ENCODE measurements around the gene SPRED2.

SPRED2 gene

DNA sequence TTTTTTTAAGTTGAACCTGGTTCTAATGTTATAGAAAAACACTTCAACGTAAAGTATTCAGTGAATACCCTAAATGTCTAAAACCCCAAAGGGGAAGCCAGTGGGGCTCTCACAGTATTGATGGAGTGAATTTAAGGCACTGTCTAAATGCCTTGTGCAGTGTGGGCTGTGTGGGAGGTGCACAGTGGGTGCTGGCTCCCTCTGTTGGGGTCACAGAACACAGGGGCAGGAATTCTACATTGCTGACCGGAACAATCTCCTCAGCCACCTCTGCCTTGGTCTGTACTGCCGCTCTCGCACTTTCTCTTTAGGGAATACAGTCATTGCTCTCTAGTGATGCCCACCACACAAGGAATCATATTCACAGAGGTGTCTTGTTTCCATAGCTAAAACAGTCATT is 45.4 kb downstream of the SPRED2 start:
- no peak for DNase-seq (ENCODE audit: low read depth in 2 of 2)

DNA sequence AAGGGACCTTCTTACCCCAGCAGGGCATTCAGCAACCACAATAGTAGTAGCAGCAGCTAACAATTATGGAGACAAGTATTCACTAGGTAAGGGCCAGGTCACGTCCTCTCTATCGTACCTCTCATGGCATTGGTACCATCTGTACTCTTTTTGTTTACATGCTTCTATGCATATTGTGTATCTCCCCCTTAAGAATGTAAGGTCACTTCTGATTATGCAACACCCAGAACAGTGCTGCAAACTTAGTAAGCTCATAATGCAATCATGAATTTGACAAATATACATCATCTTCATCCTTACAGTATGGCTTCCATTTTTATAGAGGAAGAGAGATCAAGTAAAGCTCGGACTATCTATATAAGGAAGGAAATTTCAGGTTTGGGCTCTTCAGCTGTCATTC is 46.1 kb downstream of the SPRED2 start:
- no peak for DNase-seq (ENCODE audit: low read depth in 2 of 2)

DNA sequence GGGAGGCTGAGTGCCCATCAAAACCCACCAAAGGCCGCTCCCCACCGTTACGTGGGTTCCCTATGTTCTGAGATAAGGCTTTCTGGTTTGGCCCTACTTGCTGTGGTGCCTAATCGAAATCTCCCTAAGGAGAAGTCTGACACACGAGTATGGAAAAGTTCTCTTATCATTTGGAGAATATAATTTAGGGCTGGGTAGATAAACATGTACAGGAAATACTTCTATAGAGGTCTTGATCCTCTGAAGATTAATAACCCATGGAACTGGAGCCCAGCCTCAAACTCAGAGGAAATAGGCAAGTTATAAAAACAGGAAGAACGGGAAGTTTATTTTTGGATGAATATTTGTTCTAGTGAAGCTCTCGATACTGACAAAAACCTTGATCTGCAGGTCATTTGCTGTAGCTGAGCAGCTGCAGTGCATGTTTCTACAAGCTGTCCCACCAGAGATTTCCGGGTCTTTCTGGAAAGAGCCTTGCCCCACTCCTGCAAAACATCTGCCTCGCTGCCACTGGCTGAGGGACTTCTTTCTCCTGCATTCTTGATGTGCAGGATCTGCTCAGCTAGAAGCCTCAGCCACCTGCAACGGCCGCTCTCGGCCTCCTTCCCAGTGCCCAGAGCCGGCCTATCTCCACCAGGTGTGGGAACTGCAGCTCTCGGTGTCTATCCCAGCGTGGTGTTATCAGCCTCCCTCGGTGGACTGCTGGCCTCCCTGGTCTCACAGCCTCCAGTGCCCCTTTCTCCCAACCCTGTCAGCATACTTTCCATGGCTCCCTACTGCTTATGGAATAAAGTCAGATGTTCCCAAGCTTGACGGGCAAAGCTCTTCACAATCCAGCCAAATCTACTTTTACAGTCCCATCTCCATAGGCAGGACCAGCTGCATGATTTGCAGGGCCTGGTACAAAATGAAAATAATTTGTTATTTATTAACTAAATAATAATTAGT is 48.6 kb downstream of the SPRED2 start:
- DNase-seq (ENCODE audit: low read depth in 2 of 2), result no peak

DNA sequence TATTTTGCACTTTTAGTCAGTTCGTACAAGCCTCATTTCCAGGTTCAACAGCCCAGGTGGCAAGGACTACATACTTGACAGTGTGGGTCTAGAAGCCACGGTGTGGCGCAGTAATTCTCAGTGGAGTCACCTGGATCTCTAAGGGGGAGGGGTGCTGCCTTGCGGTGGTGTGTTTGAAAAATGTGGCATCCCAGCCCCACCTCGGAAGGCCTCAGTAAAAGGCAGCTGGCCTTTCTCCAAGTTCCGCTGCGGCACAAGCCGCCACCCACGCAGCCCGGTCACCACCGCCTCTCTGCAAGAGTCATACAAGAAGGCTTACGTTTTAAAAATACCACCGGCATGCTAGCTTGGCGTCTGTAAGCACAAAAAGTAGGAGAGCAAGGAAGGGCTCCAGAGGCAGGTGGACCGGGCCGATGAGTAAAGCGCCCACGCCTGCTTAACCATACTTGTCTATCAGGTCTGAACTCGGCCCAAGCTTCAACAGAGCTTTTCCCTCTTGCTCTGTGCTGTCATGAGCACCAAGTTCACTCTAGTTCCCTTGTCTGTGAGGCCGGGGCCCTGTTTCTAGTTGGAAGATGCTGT is 49.5 kb downstream of the SPRED2 start:
- DNase-seq (ENCODE audit: low read depth in 2 of 2), result peak; percentile 89 to 90

DNA sequence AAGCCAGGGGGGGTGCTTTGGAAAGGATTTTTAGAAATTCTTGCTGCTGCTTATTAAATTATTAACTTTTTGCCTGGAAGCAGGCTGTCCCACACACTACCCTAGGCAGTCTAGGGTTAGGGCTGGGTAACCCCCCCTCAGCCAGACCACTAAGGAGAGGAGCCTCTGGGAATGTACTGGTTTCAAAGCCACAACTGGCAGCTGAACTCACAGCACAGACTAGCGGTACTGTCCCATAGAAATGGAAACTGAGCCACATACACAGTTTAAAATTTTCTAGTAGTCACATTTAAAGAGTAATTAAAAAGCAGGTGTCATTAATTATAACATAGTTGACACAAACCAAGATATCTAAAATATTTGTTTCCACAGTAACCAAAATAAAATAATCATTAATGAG is 50.1 kb downstream of the SPRED2 start:
- DNase-seq (ENCODE audit: low read depth in 2 of 2), result no peak

DNA sequence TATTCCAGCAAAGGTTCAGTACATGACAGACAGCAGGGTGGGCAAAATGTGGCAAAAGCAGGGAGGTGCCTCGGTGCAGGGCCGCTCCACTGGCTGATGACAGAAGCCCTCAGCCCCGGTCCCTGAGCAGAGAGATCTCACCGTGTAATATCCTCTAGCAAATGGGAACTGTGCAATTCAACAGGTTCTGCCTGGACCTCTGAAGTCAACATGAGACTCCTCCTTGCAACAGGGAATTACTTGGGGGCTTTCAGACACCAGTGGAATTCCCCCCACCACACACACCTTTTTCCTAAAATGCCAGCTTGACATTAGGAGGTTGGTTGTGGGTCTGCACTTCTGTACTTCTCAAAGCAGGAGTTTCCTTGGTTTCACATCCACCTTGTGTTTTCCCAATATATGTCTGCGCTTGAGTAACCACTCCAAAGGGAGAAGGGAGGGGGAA is 50.8 kb downstream of the SPRED2 start:
- DNase-seq (ENCODE audit: low read depth in 2 of 2), result no peak

DNA sequence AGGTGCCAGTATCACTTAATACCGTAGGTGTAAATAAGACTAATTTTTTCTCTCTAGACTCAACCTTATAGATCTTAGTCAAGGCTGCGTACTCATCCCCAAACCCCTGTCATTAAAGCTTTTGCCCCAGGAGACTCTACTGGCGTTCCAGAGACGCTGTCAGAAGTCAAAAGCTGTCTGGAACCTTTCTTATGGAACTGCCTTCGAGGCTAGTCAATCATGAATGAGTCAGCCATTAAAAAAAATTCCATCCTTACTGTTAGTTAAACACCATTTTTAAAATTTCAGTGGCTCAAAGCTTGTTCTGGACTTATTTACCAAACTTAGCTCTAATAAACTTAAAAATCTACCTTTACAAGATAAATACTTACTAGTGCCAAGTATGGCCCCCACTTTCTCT is 52.1 kb downstream of the SPRED2 start:
- no peak for DNase-seq (ENCODE audit: low read depth in 2 of 2)

DNA sequence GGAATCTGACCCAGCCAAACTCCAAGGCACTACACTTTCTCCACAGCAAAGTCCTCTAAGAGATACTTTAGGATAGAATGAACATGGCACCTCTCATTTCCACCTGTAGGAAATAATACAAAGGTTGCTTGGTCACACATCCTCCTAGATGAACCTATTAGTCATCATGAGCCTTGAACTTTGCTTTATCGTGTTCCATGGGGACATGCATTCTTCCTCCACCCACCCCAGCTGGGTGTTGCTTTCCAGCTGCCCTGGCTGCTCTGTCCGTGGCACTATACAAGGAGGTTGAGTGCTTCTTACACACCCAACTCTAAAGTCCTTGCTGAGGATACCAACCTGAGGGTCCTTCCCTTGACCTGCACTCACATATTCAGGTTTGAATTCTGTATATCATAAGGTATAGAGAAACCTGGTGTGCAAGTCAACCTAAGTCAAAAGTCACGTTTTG is 52.7 kb downstream of the SPRED2 start:
- DNase-seq (ENCODE audit: low read depth in 2 of 2), result no peak

DNA sequence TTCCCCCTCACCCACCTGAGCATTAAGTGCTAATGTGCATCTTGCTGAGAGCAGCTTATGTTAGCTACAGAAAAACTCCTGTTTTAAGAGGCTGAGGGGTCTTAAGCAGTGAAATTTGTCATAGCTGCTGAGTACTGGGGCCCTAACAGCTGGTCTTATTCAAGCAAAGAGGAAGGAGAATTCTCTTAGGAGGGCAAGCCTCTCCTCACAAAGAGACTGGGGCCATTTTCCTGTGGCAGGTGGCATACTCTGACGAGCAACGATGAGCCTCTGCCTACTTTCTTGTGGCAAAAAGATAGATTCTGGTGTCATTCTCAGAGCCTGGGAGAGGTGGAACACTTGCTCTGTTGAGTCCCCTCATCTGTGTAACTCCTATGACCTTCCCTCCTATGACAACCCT is 53.2 kb downstream of the SPRED2 start:
- no peak for DNase-seq (ENCODE audit: low read depth in 2 of 2)

DNA sequence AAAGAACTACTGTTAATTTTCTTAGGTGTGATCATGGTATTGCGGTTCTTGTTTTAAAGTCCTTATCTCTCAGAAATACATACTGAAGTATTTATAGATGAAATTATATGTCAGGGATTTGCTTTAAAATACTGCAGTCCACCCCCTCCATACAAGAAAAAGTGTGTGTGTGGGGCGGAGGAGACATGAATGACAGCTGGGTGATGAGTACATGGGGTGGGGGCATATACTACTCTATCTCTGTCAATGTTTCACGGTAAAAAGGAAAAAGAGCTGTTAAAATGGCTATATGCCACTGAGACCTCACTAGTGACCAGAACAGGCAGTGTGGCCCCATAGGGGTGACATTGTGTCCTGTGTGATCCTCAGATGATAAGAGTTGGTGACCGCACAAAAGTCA is 54.1 kb downstream of the SPRED2 start:
- DNase-seq (ENCODE audit: low read depth in 2 of 2), result no peak

DNA sequence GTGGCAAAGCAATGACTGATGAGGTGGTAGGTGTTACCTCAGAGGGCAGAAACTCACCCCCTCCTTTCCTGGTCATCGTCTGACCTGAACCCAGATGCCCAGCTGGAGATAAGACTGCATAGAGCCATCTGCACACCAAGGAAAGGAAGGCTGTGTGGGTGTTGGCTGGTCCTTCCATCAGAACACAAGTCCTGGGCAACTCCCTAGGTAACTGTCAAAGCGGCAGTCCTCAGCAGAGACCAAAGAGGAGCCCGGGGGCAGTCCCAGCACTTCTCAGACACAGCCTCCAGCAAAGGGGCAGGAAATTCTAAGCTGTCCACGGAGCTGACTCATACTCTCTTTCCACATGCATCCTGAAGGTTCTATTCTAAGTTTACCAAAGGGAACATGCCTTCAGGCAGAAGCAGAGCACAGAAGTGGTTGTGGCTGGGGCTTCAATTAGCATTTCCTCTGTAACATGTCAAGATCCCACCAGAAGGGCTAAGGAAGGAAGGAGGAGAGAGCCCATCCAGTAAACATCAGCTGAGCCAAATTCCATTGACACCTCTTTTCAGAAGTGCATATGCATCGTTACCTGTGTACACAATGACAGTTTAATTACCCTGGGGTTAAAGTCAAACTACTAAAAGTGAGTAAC is 54.7 kb downstream of the SPRED2 start:
- DNase-seq (ENCODE audit: low read depth in 2 of 2), result no peak

DNA sequence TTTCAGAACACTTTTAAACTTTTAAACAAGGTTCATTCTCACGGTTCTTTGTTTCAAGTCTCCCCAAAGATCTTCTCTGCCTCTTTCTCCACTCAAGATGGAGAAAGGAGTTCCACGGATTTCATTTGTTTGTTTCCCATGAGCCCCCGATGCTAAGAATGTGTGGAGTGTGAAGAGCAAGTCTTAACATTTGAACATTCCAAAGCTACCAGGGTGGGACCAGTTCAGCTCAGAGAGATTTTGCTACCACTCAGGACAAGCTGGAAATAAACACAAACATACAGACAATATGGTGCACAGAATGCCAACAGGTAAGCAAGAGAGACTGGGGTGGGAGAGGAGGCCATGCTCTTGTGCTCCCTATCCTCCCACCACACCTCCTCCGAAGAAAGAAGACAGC is 56.7 kb downstream of the SPRED2 start:
- DNase-seq (ENCODE audit: low read depth in 2 of 2), result no peak

DNA sequence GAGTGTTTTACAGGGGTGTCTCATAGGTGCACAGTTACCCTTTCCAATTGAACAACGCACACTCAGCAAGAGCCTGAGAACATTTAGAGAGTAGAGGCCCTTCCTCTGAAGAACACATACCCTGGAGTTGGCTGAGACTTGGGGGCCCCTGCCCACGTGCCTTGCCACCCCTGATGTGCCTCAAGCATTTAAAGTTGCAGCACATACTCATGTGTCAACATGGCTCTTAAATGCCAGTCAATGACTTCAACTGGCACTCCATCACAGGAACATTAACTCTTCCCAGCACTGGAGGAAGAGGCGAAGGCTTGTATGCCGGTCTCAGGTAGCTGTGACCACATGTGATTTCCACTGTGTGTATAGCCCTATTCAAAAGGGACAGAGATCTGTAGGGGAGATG is 57.4 kb downstream of the SPRED2 start:
- no peak for DNase-seq (ENCODE audit: low read depth in 2 of 2)

DNA sequence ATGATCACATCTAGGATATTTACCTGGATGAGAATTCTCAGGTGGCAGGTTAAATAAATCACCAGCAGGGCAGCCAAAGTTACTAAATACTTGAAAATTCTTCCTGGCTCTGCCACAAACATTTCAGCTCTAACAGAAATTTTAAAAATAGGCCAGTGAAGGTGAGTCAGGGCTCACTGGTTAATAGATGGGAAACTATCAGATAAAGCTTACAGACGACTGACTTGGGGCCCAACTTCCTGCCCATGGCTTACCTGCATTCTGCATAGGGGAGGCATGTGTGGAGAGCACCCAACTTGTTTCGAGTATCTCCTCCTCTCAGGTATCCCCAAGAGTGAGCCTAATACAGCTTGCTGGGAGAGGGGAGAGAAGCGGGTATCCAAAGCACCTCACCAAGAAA is 57.8 kb downstream of the SPRED2 start:
- DNase-seq (ENCODE audit: low read depth in 2 of 2), result no peak

DNA sequence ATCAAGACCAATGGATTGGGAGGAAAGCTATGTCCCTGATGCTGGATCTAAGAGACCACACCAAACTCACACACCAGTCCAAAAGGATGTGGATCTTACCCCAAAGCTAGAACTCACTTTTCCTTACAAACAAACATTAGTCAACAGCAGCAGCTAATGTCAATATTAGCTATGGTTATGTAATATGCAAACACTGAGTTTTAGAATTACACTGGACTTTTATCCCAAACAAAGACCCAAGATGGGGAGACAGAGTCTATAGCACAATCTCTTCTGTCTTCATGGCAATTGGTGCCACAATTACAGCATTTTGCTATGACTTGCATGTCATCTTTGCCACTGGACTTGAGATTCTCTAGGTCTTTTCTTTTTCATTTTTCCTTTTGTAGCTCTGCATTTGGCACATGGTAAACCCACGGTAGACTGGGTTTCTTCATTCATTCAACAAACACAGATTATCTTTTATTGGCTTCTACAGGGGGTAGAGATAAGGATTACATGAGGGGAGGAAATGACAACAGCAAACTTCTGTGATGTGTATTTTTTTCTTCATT is 59.0 kb downstream of the SPRED2 start:
- no peak for DNase-seq (ENCODE audit: low read depth in 2 of 2)

DNA sequence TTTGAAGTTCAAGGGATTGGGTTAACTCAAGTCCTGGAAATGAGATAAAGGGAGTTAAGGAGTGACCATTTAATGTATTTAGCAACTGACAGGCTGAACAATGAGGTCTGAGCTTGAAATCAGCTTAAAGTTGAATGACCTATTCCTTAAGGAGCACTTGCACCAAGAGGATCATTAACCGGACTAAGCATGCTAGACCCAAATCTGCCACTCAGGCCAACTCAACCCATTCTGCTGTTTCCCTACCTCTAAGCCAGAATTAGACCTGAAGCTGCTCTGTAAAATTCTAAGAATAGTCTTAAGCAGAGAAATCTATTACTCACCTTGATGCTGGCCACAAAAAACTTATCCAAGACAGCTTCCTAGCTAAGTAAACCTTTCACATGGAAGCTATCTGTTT is 59.8 kb downstream of the SPRED2 start:
- DNase-seq (ENCODE audit: low read depth in 2 of 2), result no peak

DNA sequence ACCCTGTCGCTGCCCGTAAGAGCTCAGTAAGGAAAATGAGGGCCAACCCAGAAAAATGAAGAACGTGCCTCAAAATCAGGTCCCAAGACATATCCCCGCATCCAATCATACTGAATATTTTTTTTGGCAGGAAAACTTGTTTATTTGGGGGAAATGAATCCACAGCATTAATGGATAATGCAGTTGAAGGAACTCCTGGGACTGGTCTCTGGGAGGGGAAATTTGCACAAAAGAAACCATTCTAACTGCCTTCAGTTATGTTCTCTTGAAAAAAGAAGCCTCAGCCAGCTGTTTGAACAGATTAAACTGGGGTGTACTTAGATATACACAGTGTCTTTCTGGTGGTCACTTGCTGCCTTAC is 61.3 kb downstream of the SPRED2 start:
- no peak for DNase-seq (ENCODE audit: low read depth in 2 of 2)

DNA sequence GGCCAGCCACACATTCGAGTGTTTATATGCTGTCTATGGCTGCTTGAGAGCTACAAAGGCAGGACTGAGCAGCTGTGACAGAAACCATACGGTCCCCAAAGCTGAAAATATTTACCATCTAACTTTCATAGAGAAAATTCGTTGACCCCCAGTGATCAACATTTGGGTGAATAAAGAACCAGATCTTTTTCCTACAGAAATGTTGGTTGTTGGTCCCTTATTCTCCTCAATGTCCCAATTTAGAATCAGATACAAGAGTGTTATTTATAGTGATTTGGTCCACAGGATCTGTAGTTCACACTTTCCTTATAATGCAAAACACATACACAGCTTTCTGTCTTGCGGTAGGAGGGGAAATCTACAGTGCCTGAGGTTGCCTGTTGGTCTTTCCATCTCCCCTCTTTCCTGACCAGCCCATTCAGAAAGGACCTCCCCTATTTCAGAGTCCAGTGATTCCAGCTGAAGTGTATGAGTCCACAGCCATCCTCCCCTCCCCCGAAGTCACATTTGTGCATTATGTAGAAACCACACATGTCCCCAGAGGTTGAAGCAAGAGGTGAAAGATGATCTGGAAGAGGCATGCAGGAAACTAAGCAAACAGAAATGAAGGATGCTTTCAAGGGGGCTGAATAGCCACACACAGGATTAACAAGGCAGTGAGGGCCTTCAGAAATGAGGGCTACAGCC is 61.9 kb downstream of the SPRED2 start:
- no peak for DNase-seq (ENCODE audit: low read depth in 2 of 2)

DNA sequence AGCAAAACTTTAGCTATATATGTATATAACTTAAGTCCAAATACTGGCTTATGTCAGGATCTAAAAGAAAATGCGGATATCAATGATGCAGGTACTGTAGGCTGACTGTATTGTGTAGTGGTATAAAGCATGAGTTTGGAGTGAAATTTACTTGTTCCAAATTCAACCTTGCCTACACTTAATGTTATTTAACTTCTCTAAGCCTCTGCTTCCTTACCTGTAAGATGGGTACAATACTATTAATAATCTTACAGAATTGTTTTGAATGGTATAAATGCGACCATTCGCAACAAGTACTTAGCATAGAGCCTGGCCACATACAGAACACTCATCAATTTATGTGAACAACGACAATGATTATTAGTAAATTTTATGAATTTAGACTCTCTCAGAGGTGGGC is 62.4 kb downstream of the SPRED2 start:
- no peak for DNase-seq (ENCODE audit: low read depth in 2 of 2)

DNA sequence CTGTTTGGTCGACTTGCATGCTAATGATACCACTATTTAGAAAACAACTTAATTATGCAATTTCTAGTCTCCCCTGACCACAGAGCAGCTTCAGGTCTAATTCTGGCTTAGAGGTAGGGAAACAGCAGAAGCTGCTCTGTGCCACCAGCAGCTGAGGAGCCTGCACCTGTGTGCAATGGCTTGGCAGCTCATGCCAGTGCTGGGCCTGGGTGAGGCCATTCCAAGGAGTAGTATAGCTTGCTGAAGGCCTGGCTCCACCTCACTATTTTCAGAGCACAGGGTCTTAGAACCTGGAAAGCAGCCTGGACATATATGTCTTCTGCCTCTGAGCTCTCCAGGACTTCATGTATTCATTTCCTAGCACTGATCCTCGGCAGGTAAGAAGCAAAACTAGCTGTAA is 62.8 kb downstream of the SPRED2 start:
- DNase-seq (ENCODE audit: low read depth in 2 of 2), result no peak

DNA sequence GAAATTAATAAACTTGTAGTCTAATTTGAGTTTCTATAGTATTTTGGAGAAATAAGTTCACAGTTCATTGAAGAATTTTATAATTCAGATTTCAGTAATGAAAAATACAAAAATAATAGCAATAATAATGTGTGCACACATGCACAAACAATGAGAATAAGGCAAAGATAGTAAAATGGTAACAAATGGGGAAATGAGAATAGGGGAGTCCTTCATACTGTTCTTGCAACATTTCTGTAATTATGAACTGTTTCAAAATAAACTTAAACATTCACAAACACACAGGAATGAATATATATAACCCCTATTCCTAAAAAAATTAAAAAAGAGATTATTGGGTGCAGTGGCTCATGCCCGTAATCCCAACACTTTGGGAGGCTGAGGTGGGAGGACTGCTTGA is 63.9 kb downstream of the SPRED2 start:
- no peak for DNase-seq (ENCODE audit: low read depth in 2 of 2)

DNA sequence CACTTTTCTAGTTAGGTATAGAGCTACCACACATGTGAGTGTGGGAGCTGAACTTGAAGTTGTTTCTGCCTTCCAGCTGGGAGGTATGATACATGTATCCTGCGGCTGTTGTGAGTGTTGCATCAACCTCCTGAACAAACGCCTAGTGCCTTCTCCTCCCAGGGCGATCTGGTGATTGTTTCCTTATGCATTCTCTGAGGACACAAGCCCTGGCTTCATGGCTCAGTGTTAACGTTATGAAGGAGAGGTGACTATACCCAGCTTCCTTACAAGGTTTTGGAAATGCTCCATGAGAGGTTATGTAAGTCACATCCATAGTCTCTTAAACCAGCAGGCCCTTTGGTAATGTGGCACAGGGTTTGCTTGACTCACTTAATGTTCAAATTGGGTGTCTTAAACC is 64.9 kb downstream of the SPRED2 start:
- no peak for DNase-seq (ENCODE audit: low read depth in 2 of 2)
